HG02885 (cell line): ENCODE results near the gene SCLT1.
A peak's percentile ranks its signal among the peaks of the same experiment; 100 is the strongest.
"Not testable (repeated sequence)": the region's sequence is repeated elsewhere in the genome, so short reads cannot be mapped to it uniquely, and the experiment has no call there.

Source experiments
- ATAC-seq: cut with Tn5 transposase; IDR thresholded peaks from one replicate; pipeline ENCODE4 v1.9.1; 2021; ENCODE audit warnings: mild to moderate bottlenecking; ENCODE audit not compliant: unreplicated experiment, poor library complexity

Gene SCLT1

GRCh38 chr4:129080129-129080528 lies 13.2 kb downstream of the SCLT1 start:
- ATAC-seq = no peak

- ATAC-seq = no peak
Measured at GRCh38 chr4:129077326-129077725, 16.0 kb downstream of the SCLT1 start.

- not testable (repeated sequence) for ATAC-seq
Measured at GRCh38 chr4:129069537-129069936, 23.8 kb downstream of the SCLT1 start.

- ATAC-seq = no peak
Measured at GRCh38 chr4:129064717-129065116, 28.6 kb downstream of the SCLT1 start.

GRCh38 chr4:129063640-129064039 lies 29.7 kb downstream of the SCLT1 start:
- ATAC-seq = no peak

- ATAC-seq = no peak
Measured at GRCh38 chr4:129062580-129062979, 30.8 kb downstream of the SCLT1 start.

GRCh38 chr4:129059028-129059427 lies 34.3 kb downstream of the SCLT1 start:
- ATAC-seq = no peak

GRCh38 chr4:129046055-129046959 lies 47.0 kb downstream of the SCLT1 start:
- peak; percentile 72 for ATAC-seq

GRCh38 chr4:129043523-129043922 lies 49.8 kb downstream of the SCLT1 start:
- ATAC-seq = no peak

GRCh38 chr4:129040471-129040870 lies 52.9 kb downstream of the SCLT1 start:
- ATAC-seq = no peak

GRCh38 chr4:129037093-129037492 lies 56.2 kb downstream of the SCLT1 start:
- ATAC-seq = no peak

- ATAC-seq = no peak
Measured at GRCh38 chr4:129014566-129015509, 78.5 kb downstream of the SCLT1 start.

- ATAC-seq = no peak
Measured at GRCh38 chr4:129008096-129008495, 85.2 kb downstream of the SCLT1 start.

- ATAC-seq = no peak
Measured at GRCh38 chr4:128986908-128987307, 106.4 kb downstream of the SCLT1 start.

- no peak for ATAC-seq
Measured at GRCh38 chr4:128986019-128986418, 107.3 kb downstream of the SCLT1 start.

- no peak for ATAC-seq
Measured at GRCh38 chr4:128983771-128984485, 109.4 kb downstream of the SCLT1 start.

- no peak for ATAC-seq
Measured at GRCh38 chr4:128981377-128981776, 112.0 kb downstream of the SCLT1 start.

GRCh38 chr4:128980816-128981326 lies 112.5 kb downstream of the SCLT1 start:
- ATAC-seq = no peak

GRCh38 chr4:128979934-128980333 lies 113.4 kb downstream of the SCLT1 start:
- ATAC-seq = no peak

GRCh38 chr4:128978985-128979384 lies 114.4 kb downstream of the SCLT1 start:
- no peak for ATAC-seq
